ENCODE measurements around the gene LARGE2. TPM values are rescaled to one million over a fixed set of nuclear protein-coding genes. Genes with fewer than 3 reads are reported as not detected.

The LARGE2 gene
- total and polyA plus RNA-seq, 2 experiments from 2014 or later: 89.8 to 107 TPM

DNA sequence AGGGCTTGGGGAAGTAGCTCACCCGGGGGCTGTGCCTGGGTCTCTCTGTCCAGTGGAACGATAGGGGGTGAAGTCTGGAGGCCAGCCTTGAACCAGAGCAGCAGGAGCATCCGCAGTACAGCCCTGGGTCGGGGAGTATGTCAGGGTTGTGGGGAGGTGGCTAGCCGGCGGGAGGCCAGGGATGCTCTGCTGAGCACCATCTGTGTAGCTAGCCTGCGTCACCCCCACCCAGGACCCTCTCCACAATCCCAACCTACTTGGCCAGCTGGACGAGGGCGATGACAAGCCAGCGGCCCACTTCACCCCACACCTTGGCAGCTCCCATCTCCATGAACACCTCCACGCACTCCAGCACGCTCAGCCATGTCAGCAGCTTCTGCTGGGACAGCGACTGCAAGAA is 7.0 kb upstream of the LARGE2 start (continued):
- TF ChIP-seq, protein P1, sequence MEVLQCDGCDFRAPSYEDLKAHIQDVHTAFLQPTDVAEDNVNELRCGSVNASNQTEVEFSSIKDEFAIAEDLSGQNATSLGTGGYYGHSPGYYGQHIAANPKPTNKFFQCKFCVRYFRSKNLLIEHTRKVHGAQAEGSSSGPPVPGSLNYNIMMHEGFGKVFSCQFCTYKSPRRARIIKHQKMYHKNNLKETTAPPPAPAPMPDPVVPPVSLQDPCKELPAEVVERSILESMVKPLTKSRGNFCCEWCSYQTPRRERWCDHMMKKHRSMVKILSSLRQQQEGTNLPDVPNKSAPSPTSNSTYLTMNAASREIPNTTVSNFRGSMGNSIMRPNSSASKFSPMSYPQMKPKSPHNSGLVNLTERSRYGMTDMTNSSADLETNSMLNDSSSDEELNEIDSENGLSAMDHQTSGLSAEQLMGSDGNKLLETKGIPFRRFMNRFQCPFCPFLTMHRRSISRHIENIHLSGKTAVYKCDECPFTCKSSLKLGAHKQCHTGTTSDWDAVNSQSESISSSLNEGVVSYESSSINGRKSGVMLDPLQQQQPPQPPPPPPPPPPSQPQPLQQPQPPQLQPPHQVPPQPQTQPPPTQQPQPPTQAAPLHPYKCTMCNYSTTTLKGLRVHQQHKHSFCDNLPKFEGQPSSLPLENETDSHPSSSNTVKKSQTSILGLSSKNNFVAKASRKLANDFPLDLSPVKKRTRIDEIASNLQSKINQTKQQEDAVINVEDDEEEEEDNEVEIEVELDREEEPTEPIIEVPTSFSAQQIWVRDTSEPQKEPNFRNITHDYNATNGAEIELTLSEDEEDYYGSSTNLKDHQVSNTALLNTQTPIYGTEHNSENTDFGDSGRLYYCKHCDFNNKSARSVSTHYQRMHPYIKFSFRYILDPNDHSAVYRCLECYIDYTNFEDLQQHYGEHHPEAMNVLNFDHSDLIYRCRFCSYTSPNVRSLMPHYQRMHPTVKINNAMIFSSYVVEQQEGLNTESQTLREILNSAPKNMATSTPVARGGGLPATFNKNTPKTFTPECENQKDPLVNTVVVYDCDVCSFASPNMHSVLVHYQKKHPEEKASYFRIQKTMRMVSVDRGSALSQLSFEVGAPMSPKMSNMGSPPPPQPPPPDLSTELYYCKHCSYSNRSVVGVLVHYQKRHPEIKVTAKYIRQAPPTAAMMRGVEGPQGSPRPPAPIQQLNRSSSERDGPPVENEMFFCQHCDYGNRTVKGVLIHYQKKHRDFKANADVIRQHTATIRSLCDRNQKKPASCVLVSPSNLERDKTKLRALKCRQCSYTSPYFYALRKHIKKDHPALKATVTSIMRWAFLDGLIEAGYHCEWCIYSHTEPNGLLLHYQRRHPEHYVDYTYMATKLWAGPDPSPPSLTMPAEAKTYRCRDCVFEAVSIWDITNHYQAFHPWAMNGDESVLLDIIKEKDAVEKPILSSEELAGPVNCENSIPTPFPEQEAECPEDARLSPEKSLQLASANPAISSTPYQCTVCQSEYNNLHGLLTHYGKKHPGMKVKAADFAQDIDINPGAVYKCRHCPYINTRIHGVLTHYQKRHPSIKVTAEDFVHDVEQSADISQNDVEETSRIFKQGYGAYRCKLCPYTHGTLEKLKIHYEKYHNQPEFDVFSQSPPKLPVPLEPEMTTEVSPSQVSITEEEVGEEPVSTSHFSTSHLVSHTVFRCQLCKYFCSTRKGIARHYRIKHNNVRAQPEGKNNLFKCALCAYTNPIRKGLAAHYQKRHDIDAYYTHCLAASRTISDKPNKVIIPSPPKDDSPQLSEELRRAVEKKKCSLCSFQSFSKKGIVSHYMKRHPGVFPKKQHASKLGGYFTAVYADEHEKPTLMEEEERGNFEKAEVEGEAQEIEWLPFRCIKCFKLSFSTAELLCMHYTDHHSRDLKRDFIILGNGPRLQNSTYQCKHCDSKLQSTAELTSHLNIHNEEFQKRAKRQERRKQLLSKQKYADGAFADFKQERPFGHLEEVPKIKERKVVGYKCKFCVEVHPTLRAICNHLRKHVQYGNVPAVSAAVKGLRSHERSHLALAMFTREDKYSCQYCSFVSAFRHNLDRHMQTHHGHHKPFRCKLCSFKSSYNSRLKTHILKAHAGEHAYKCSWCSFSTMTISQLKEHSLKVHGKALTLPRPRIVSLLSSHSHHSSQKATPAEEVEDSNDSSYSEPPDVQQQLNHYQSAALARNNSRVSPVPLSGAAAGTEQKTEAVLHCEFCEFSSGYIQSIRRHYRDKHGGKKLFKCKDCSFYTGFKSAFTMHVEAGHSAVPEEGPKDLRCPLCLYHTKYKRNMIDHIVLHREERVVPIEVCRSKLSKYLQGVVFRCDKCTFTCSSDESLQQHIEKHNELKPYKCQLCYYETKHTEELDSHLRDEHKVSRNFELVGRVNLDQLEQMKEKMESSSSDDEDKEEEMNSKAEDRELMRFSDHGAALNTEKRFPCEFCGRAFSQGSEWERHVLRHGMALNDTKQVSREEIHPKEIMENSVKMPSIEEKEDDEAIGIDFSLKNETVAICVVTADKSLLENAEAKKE (CRISPR knock-in tag; IDR thresholded peaks at IDR 0.05): no peak
- TF ChIP-seq CREB1 (CRISPR knock-in tag; IDR thresholded peaks at IDR 0.05; ENCODE audit: low read depth): no peak
- TF ChIP-seq, protein P2, sequence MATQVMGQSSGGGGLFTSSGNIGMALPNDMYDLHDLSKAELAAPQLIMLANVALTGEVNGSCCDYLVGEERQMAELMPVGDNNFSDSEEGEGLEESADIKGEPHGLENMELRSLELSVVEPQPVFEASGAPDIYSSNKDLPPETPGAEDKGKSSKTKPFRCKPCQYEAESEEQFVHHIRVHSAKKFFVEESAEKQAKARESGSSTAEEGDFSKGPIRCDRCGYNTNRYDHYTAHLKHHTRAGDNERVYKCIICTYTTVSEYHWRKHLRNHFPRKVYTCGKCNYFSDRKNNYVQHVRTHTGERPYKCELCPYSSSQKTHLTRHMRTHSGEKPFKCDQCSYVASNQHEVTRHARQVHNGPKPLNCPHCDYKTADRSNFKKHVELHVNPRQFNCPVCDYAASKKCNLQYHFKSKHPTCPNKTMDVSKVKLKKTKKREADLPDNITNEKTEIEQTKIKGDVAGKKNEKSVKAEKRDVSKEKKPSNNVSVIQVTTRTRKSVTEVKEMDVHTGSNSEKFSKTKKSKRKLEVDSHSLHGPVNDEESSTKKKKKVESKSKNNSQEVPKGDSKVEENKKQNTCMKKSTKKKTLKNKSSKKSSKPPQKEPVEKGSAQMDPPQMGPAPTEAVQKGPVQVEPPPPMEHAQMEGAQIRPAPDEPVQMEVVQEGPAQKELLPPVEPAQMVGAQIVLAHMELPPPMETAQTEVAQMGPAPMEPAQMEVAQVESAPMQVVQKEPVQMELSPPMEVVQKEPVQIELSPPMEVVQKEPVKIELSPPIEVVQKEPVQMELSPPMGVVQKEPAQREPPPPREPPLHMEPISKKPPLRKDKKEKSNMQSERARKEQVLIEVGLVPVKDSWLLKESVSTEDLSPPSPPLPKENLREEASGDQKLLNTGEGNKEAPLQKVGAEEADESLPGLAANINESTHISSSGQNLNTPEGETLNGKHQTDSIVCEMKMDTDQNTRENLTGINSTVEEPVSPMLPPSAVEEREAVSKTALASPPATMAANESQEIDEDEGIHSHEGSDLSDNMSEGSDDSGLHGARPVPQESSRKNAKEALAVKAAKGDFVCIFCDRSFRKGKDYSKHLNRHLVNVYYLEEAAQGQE (IDR thresholded peaks at IDR 0.05; ENCODE audit: unreplicated experiment): no peak
- TF ChIP-seq JUNB (IDR thresholded peaks at IDR 0.05; ENCODE audit: unreplicated experiment): no peak
- no peak for TF ChIP-seq NANOG (IDR thresholded peaks at IDR 0.05; ENCODE audit: borderline replicate concordance)
- TF ChIP-seq POLR2AphosphoS5 (IDR thresholded peaks at IDR 0.05; ENCODE audit: low read depth): no peak
- no peak for TF ChIP-seq EZH2 (IDR thresholded peaks at IDR 0.05; ENCODE audit: low read depth, unreplicated experiment)
- TF ChIP-seq STAT1 (IDR thresholded peaks at IDR 0.05; ENCODE audit: unreplicated experiment): no peak
- no peak for TF ChIP-seq ZNF114 (CRISPR knock-in tag; IDR thresholded peaks at IDR 0.05)
- TF ChIP-seq, protein P3, sequence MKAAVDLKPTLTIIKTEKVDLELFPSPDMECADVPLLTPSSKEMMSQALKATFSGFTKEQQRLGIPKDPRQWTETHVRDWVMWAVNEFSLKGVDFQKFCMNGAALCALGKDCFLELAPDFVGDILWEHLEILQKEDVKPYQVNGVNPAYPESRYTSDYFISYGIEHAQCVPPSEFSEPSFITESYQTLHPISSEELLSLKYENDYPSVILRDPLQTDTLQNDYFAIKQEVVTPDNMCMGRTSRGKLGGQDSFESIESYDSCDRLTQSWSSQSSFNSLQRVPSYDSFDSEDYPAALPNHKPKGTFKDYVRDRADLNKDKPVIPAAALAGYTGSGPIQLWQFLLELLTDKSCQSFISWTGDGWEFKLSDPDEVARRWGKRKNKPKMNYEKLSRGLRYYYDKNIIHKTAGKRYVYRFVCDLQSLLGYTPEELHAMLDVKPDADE (IDR thresholded peaks at IDR 0.05): no peak
